Measurements from ENCODE around the gene NHSL2.
A peak's percentile ranks its signal among the peaks of the same experiment; 100 is the strongest.

NHSL2 gene

GRCh38 chrX:72045552-72046277 lies 135.1 kb downstream of the NHSL2 start:
- H3K4me3 ChIP-seq (ENCODE audit: low read depth, low read length), result no peak overlapping the region
- TF ChIP-seq CTCF (IDR thresholded peaks at IDR 0.05; ENCODE audit: low read depth, low read length), result no peak
- no peaks in the 10 kb centered on the region for H3K27me3 ChIP-seq (ENCODE audit: insufficient read depth, low read depth, severe bottlenecking)
- peaks cover 2% of the 10 kb centered on the region; the same call in 1 of the 2 replicates for H3K36me3 ChIP-seq
- H3K27ac ChIP-seq, result peak overlapping the region; percentile 95
- DNase-seq, result peak; percentile 56
- no peaks in the 10 kb centered on the region for H3K9me3 ChIP-seq (ENCODE audit: severe bottlenecking)

- Histone ChIP-seq H3K27me3 (ENCODE audit: insufficient read depth, low read depth, severe bottlenecking) (no peaks in the 10 kb centered on the region), H3K9me3 (ENCODE audit: severe bottlenecking) (no peaks in the 10 kb centered on the region), H3K27ac (peak overlapping the region; percentile 95), H3K36me3 (peaks cover 2% of the 10 kb centered on the region; the same call in 1 of the 2 replicates), H3K4me3 (ENCODE audit: low read depth, low read length) (no peak overlapping the region)
- DNase-seq, result peak; percentile 75
- TF ChIP-seq CTCF (IDR thresholded peaks at IDR 0.05; ENCODE audit: low read depth, low read length), result no peak
These were observed 135.8 kb downstream of the NHSL2 start for GRCh38 chrX:72046447-72046846.

GRCh38 chrX:72048510-72049455 lies 138.1 kb downstream of the NHSL2 start:
- no peak overlapping the region for H3K4me3 ChIP-seq (ENCODE audit: low read depth, low read length)
- DNase-seq, result peak; percentile 67
- H3K27ac ChIP-seq, result peak overlapping the region; percentile 21
- no peaks in the 10 kb centered on the region for H3K27me3 ChIP-seq (ENCODE audit: insufficient read depth, low read depth, severe bottlenecking)
- H3K9me3 ChIP-seq (ENCODE audit: severe bottlenecking), result no peaks in the 10 kb centered on the region
- peak; percentile 64 for TF ChIP-seq CTCF (IDR thresholded peaks at IDR 0.05; ENCODE audit: low read depth, low read length)
- peaks cover 2% of the 10 kb centered on the region; the same call in 1 of the 2 replicates for H3K36me3 ChIP-seq

DNA sequence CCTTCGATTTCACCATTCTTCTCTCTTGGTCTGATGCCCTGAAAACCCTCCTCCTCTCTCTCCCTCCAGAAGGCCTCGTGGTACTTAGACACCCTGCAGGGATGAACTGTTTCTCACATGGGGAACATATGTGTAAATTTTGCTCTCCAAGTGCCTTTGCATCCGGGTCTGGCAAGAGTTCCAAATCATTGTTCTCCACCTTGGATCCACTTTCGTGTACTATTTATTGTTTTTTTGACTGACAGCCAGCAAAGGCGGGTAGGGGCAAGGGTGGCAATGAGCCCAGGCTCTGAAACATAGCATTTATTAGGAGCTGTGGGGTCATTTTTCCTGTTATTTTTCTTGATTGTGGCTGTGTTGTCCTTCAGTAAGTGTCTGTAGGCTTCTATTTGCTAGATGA lies 139.4 kb downstream of the NHSL2 start:
- TF ChIP-seq CTCF (IDR thresholded peaks at IDR 0.05; ENCODE audit: low read depth, low read length), result no peak
- Histone ChIP-seq H3K27me3 (ENCODE audit: insufficient read depth, low read depth, severe bottlenecking) (no peaks in the 10 kb centered on the region), H3K36me3 (peaks cover 2% of the 10 kb centered on the region; the same call in 1 of the 2 replicates), H3K4me3 (ENCODE audit: low read depth, low read length) (no peak overlapping the region), H3K9me3 (ENCODE audit: severe bottlenecking) (no peaks in the 10 kb centered on the region), H3K27ac (no peak overlapping the region)
- no peak for DNase-seq

- no peak overlapping the region for H3K27ac ChIP-seq
- no peak overlapping the region for H3K4me3 ChIP-seq (ENCODE audit: low read depth, low read length)
- H3K36me3 ChIP-seq, result peaks cover 2% of the 10 kb centered on the region; the same call in 1 of the 2 replicates
- TF ChIP-seq CTCF (IDR thresholded peaks at IDR 0.05; ENCODE audit: low read depth, low read length), result no peak
- H3K27me3 ChIP-seq (ENCODE audit: insufficient read depth, low read depth, severe bottlenecking), result no peaks in the 10 kb centered on the region
- no peaks in the 10 kb centered on the region for H3K9me3 ChIP-seq (ENCODE audit: severe bottlenecking)
- DNase-seq, result no peak
These were observed 140.9 kb downstream of the NHSL2 start for GRCh38 chrX:72051589-72051988.

All from WERI-Rb-1 (cell line).